NCI-H2081 treated with DMSO at 0.1 percent for 48 hours (cell line): ENCODE data around the gene LRP1B.

Experiments used
- DNase-seq: peaks from one replicate; lab custom pipeline; 2025; lab: John Stamatoyannopoulos, UW

The LRP1B gene

GRCh38 chr2:141766225-141766624 lies 364.6 kb downstream of the LRP1B start:
- no peak for DNase-seq

- DNase-seq = no peak
Observed at GRCh38 chr2:141748616-141749015, 382.2 kb downstream of the LRP1B start.

DNA sequence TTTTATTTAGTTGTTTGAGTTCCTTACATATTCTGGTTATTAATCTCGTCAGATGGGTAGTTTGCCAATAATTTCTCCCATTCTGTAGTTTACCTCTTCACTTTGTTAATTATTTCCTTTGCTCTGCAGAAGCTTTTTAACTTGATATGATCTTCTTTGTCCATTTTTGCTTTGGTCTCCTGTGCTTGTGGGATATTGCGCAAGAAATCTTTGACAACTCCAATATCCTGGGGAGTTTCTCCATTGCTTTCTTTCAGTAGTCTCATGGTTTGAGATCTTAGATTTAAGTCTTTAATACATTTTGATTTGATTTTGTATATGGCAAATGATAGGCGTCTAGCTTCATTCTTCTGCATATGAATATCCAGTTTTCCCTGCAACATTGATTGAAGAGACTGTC lies 389.2 kb downstream of the LRP1B start:
- DNase-seq = no peak

DNA sequence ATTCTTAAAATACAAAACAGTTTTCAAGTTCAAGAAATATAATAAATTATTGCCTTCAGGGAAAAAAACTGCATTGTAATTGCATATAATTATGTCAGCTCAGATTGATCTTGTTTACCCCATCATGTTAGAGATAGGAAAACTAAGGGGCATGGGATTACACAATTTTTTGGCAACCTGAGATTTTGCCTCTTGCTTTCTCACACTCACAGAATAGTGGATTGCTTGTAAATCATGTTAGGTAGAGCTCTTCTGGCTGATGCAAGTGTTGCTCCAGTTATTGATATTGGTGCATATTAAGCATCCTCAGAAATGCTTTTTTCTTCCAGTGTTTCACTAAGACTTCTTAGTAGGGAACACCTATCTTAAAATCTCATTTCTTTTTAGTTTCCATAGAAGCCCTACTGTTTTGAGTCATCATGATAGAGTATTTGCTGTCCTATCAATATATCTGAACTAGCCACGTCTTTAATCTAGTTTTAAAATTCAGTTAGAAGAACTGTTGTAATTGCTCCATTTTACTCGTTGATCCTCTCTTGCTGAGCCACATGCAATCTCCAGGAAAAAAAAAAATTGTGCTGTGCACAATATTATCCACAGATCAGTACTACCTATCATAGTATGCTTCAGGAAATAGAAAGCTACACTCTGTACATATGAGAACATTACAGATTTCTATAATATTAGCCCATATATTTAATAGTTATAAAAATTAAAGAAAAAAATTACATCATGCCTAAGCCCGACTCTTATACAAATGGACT lies 393.1 kb downstream of the LRP1B start:
- DNase-seq = no peak

DNA sequence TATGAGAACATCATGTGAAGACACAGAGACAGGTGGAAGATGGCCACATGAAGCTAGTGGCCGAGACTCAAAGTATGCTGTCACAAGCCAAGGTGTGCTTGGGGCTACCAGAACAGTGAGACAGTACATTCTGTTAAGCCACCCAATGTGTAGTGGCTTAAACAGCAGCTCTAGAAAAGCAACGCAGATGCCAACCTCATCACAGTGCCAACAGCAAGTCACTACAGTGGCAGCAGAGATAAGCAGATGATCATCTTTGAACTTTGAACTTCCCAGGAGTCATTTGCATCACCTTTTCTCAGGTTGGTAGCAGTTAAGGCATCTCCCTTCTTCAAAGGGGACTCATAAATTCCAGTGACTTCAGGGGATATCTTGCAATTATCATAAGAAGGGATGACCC lies 394.4 kb downstream of the LRP1B start:
- DNase-seq = no peak

DNA sequence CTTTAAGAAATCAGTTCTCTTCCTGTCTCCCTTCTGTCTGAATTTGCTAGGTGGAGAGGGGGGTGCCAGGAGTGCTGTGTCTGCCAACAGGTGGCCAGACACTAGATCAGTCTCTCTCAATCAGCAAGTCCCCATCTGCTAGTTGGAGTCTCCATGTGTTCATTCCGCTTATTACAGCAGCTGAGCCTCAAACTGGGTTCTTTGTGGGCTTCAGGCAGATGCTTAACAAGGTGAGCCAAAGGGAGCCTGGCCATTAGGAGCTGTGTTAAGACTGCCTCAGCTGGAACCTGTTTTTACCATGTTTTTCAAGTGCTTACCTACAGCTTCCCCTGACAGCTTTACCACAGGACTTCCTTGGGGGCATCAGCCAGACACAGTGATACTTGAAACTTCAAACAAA lies 401.9 kb downstream of the LRP1B start:
- DNase-seq = no peak

GRCh38 chr2:141728142-141728541 lies 402.7 kb downstream of the LRP1B start:
- no peak for DNase-seq

GRCh38 chr2:141724426-141724825 lies 406.4 kb downstream of the LRP1B start:
- DNase-seq = no peak

- DNase-seq = no peak
Observed at GRCh38 chr2:141723814-141724213, 407.0 kb downstream of the LRP1B start.

DNA sequence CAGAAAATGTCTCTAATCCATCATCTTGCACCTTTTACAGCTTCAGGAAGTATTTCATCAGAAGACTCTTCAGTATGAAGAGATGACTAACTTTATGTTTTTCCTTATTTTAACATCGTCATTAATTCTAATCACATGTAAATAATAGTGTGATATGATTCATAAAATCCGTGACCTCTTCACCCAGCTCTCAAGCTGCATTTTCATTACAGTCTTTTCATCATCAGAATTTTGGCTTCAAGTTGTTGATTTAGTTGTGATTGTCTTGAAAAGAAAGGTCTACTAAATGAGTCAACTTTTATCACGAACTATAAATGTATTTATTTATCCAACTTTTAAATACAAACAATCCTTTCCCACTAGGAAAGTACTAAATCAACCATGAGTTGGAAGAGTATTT lies 410.3 kb downstream of the LRP1B start:
- DNase-seq = no peak

DNA sequence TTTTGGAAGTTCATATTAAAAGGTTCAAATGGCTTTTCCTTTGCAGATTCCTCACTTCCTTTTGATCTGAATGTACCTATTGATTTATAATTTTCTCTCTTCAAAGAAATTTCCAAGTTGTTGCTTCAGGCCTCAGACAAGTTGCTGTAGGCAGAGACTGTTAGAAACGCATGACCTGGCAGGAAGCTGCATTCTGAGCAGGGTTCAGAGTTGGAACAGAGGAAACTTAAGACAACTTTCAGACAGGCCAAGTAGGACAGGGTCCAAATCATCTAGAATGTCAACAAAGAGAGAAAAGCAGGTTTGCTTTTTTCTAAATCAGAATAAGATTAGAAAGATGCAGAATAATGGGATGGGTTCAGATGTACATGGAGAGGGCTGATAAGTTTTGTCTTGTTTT lies 416.3 kb downstream of the LRP1B start:
- DNase-seq = no peak

DNA sequence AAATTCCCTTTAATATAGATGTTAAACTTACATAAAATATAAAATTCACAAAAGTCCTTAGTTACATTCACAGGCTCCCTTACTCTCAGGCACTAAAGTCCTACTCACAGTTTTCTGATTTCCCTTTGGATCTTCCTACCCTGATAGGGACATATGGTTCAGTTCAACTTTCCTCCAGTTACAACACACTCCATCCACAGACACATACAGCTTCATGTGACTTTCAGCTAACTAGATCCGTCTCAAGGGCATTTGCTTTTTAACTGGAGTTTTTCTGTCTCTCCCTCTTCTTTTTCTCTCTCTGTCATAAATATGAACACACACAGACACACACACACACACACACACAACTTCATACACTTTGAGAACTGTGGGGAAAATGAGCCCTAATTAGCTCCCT lies 419.2 kb downstream of the LRP1B start:
- DNase-seq = no peak

DNA sequence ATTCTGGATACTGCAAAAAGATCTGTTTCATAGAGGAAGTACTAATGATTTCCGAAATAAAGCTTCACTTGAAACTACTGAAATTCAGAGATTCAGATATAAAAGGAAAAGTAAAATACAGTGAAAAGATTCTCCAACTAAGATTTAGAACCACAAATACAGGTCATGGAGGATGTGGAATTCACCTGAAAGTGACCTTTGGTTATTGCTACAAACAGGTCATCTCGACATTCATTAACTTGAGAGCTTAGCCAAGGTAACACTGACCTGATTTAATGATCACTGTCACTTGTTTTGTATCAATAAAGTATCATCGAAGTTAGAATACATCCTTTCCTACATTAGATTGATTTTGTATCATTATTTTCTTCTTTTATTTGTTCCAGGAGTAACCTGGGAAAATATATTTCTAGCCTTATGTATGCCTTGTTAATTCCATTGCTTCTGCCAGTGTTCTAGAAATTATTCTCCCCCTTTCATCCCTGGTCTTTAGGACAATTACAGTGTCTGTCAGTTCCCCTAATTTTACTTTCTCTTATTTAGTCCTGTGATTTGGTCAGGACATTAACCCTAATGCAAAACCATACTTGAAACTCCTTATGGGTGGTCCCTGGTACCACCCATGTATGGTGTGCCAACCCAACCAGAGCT lies 420.1 kb downstream of the LRP1B start:
- no peak for DNase-seq

DNA sequence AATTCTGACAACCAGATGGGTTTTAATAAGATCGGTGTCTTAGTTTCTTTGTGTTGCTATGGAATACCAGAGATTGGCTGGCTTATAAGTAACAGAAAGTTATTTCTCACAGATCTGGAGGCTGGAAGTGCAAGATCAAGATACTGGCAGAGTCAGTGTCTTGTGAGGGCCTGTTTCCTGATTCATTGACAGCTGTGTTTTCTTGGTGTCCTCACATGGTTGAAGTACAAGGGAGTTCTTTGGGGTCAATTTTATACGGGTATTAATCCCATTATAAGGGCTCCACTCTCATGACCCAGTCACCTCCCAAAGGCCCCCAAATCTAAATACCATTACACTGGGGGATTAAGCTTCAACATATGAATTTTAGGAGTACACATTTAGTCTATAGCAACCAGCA lies 421.1 kb downstream of the LRP1B start:
- DNase-seq = no peak

GRCh38 chr2:141707486-141707885 lies 423.3 kb downstream of the LRP1B start:
- no peak for DNase-seq

- no peak for DNase-seq
Observed at GRCh38 chr2:141704541-141704940, 426.3 kb downstream of the LRP1B start.

DNA sequence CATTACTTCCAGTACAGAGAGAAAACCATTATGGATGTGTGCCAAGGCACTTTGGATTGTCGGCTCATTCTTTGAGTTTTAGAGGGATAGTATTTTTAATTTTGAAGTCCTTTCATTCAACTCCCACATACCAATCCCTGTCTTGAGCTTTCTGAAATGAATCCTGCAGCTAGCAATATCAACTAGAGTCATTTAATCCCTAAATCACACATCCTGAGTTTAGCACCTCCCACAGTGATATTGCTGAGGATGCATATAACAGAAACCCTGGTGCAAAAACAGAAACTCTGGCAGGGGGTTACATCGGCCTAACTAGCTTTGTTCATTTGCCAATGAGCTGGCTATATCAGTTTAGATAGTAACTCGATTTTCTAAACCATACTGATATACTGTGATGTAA lies 427.3 kb downstream of the LRP1B start:
- DNase-seq = no peak

- no peak for DNase-seq
Observed at GRCh38 chr2:141701618-141702017, 429.2 kb downstream of the LRP1B start.

DNA sequence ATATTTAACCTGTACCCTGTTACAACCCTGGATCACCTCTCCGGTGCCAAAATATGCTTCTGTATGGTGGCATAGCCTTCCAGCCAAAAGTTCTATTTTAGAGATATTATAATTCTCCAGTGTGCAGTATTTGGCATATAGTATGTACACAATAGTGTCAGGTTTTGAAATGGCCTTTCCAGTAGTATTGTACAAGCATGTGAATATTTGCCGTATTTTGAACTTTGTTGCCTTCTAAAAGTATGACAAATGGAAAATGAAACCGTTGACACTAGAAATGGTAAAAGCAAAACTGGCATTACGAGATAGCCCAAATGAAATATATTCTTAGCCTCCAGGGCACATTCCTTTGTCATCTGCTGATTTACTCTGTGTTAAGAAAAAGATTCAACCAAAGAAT lies 431.2 kb downstream of the LRP1B start:
- no peak for DNase-seq

GRCh38 chr2:141698500-141698899 lies 432.3 kb downstream of the LRP1B start:
- no peak for DNase-seq

DNA sequence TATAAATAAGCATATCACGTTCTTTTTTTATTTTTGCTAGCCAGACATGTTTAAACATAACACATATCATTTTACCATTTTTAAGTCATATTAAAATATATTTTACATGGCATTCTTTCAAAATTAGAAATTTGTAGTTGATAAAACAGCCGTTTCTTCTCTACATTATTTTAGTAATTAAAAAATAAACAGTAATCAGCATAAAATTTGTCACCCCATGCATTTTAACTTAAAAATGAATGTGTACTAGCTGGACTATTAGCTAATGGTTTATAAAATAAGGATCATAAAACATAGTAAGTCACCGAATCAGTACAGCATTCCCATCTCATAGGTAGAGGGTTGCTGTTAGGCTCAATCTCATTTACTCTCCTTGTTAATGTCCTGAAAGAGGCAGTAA lies 433.8 kb downstream of the LRP1B start:
- no peak for DNase-seq

DNA sequence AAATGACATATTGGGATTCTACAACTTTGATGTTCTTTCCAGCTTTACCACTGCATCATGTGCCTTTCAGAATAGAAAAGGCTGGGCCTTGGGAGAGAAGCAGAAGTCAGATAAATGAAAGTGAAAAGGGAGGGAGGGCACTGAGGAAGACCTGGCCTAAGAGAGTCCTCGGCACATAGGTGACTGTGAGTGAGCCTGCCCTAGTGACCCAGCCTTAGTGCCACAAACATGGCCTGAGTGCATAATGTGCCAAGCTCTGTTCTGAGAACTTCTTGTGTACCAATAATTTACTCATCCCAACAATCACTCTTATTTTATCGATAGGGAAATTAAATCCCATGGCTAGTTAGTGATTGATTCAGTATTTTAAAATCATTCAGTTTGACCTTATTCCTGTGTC lies 436.6 kb downstream of the LRP1B start:
- no peak for DNase-seq

- no peak for DNase-seq
Observed at GRCh38 chr2:141692829-141693228, 438.0 kb downstream of the LRP1B start.

DNA sequence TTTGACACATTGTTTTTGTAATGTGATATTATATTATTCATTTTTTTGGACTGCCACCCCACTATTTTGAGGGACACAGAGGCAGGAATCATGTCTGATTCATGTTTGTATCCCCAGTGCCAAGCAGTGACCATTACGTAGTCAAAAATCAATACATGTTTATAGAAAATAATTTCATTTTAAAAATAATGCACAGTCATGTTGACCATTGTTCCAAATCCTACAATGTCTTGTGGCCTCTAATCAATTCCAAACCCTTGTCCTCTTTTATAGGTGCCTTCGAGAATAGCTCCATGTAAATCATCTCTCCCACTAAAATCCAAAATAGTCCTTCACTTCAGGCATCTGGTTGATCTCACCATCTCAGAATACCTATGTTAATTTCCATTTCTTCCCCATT lies 454.7 kb downstream of the LRP1B start:
- no peak for DNase-seq
